Measurements from ENCODE around the gene FGF8. TPM values are rescaled to one million over a fixed set of nuclear protein-coding genes. Genes with fewer than 3 reads are reported as not detected.

The FGF8 gene
- polyA plus RNA-seq, 1 donor: 0.36 TPM

- DNase-seq: no peak
These were observed 6.3 kb upstream of the FGF8 start for GRCh38 chr10:101781984-101782810.

GRCh38 chr10:101781655-101781983 lies 5.7 kb upstream of the FGF8 start:
- DNase-seq: no peak

GRCh38 chr10:101780818-101781654 lies 5.1 kb upstream of the FGF8 start:
- peak; percentile 34 for DNase-seq

- DNase-seq: no peak
These were observed 4.4 kb upstream of the FGF8 start for GRCh38 chr10:101780187-101780817.

GRCh38 chr10:101779544-101780186 lies 3.8 kb upstream of the FGF8 start:
- DNase-seq: peak; percentile 45

GRCh38 chr10:101778781-101779543 lies 3.0 kb upstream of the FGF8 start:
- DNase-seq: no peak

GRCh38 chr10:101778151-101778780 lies 2.4 kb upstream of the FGF8 start:
- no peak for DNase-seq

GRCh38 chr10:101777619-101778145 lies 1.8 kb upstream of the FGF8 start:
- no peak for DNase-seq

GRCh38 chr10:101776161-101776817 lies 375 bp upstream of the FGF8 start:
- DNase-seq: no peak

- DNase-seq: no peak
These were observed 1.2 kb downstream of the FGF8 start for GRCh38 chr10:101774589-101775272.

GRCh38 chr10:101773923-101774588 lies 1.9 kb downstream of the FGF8 start:
- no peak for DNase-seq

- DNase-seq: no peak
These were observed 2.8 kb downstream of the FGF8 start for GRCh38 chr10:101772895-101773761.

- no peak for DNase-seq
These were observed 3.7 kb downstream of the FGF8 start for GRCh38 chr10:101772017-101772894.

GRCh38 chr10:101771380-101771779 lies 4.5 kb downstream of the FGF8 start:
- no peak for DNase-seq

GRCh38 chr10:101770331-101771215 lies 5.3 kb downstream of the FGF8 start:
- no peak for DNase-seq

GRCh38 chr10:101769541-101770180 lies 6.3 kb downstream of the FGF8 start:
- no peak for DNase-seq

Data from hindlimb muscle (tissue), 1 donor.